ENCODE data around the gene PSMD9. TPM values are rescaled to one million over a fixed set of nuclear protein-coding genes. Genes with fewer than 3 reads are reported as not detected.

PSMD9 gene
- total RNA-seq, 1 experiment from 2014 or later, result 62.7 TPM

GRCh38 chr12:121932914-121933521 lies 44.4 kb downstream of the PSMD9 start:
- ATAC-seq, result no peak
- CTCF ChIA-PET, result no interaction called here
- BruUV-seq (replicated peaks), result no TSS peak

More at GRCh38 chr12:121932914-121933521, 44.4 kb downstream of the PSMD9 start:
- in situ Hi-C loops (cut with HindIII; ENCODE audit: low pct_unique_long_range_greater_than_20kb, low sequenced_read_pairs) (no loop called here), intact Hi-C loops (cut with micrococcal nuclease; ENCODE audit: unreplicated experiment) (no loop called here)
- Histone ChIP-seq H3K36me3 (ENCODE audit: control insufficient read depth, insufficient read depth, low read length) (no peaks in the 10 kb centered on the region), H3K27me3 (ENCODE audit: control insufficient read depth, insufficient read depth, low read length) (no peaks in the 10 kb centered on the region), H3K9me3 (ENCODE audit: control insufficient read depth, insufficient read depth, low read depth, low read length) (no peaks in the 10 kb centered on the region), H3K4me3 (ENCODE audit: low read depth in 2 of 2, low read length in 2 of 2) (no peak overlapping the region), H3K27ac (ENCODE audit: low read length) (no peak overlapping the region), H3K4me1 (ENCODE audit: control insufficient read depth, insufficient read depth, low read length) (no peaks in the 10 kb centered on the region)
- TF ChIP-seq CTCF (IDR thresholded peaks at IDR 0.05), result no peak
- no peak for TF ChIP-seq REST (IDR thresholded peaks at IDR 0.05; ENCODE audit: insufficient read depth in 1 of 2, low read depth in 2 of 2, low read length in 1 of 2)
- TF ChIP-seq SIN3A (IDR thresholded peaks at IDR 0.05; ENCODE audit: borderline replicate concordance, insufficient read depth, low read depth, low read length), result no peak
- no peak for TF ChIP-seq POLR2AphosphoS5 (IDR thresholded peaks at IDR 0.05; ENCODE audit: low read depth, low read length)
- no peak for TF ChIP-seq TCF7L2 (IDR thresholded peaks at IDR 0.05; ENCODE audit: low read depth, low read length)
- POLR2A ChIA-PET, result interaction anchor here (0.5 to 0.6 kb wide), 2 partner anchors 31 to 214 kb away, joined by 3 to 6 read pairs; no protein-coding TSS in a partner anchor
- DNase-seq (ENCODE audit: low read depth, low spot score), result no peak

All from Panc1 (cell line).